IMR-90 (cell line): Measurements from ENCODE around the gene P2RX3. TPM values are rescaled to one million over a fixed set of nuclear protein-coding genes. Genes with fewer than 3 reads are reported as not detected.

Source experiments
- ATAC-seq: fragments of 200-7000 bp; cut with Tn5 transposase; 2 replicates; pipeline ENCODE4 v1.9.1; 2020; ENCODE audit warnings: low read depth, mild to moderate bottlenecking, moderate library complexity
- BruUV-seq: library from RNA; stranded (reverse); fragments of 400-500 nt; replicated peaks from 2 replicates; lab custom pipeline; 2021; lab: Mats Ljungman, UMichigan
- CTCF ChIA-PET: fragments of 300-600 bp; formaldehyde crosslinking; extraction: SDS; loops from one replicate; lab custom pipeline; 2021; ENCODE audit warnings: antibody characterized with exemption; lab: Yijun Ruan, JAX
- POLR2A ChIA-PET: fragments of 300-600 bp; sonication (Branson Sonifier 250); formaldehyde crosslinking; loops from one replicate; lab custom pipeline; 2022; ENCODE audit warnings: antibody characterized with exemption; ENCODE audit not compliant: unreplicated experiment; lab: Charles Lee
- DNase-seq: peaks from one replicate; pipeline ENCODE4 v3.0.0; 2013
- H2AFZ ChIP-seq: replicated peaks from 2 replicates; pipeline ENCODE3; 2013; ENCODE audit warnings: low read length, mild to moderate bottlenecking; ENCODE audit not compliant: poor library complexity
- H2AK5ac ChIP-seq: 2 replicates; pipeline ENCODE4 v1.6.1; 2013; ENCODE audit warnings: low read depth, low read length, inconsistent platforms
- H2AK9ac ChIP-seq: replicated peaks from 2 replicates; pipeline ENCODE3; 2013; ENCODE audit warnings: mild to moderate bottlenecking, low read depth, low read length, moderate library complexity; ENCODE audit not compliant: poor library complexity
- H2BK120ac ChIP-seq: 2 replicates; pipeline ENCODE4 v1.6.1; 2013; ENCODE audit warnings: low read depth, low read length, inconsistent platforms
- H2BK15ac ChIP-seq: 3 replicates; pipeline ENCODE4 v1.6.1; 2013; ENCODE audit warnings: low read depth, low read length, inconsistent platforms
- H2BK20ac ChIP-seq: 2 replicates; pipeline ENCODE4 v1.6.1; 2013; ENCODE audit warnings: low read depth, mild to moderate bottlenecking, inconsistent platforms, low read length, moderate library complexity
- H2BK5ac ChIP-seq: 2 replicates; pipeline ENCODE4 v1.6.1; 2013; ENCODE audit warnings: mild to moderate bottlenecking, low read depth, low read length, inconsistent platforms; ENCODE audit not compliant: poor library complexity, severe bottlenecking
- H3K14ac ChIP-seq: replicated peaks from 2 replicates; pipeline ENCODE4 v1.6.1; 2013; ENCODE audit warnings: low read depth, low read length, inconsistent platforms
- H3K18ac ChIP-seq: 2 replicates; pipeline ENCODE4 v1.6.1; 2013; ENCODE audit warnings: low read depth, low read length, control low read depth
- H3K23ac ChIP-seq: 2 replicates; pipeline ENCODE4 v1.6.1; 2013; ENCODE audit warnings: low read depth, low read length, inconsistent platforms
- H3K27ac ChIP-seq: 2 replicates; pipeline ENCODE4 v1.5.1; 2013; ENCODE audit warnings: mild to moderate bottlenecking, control low read depth, low read length; ENCODE audit not compliant: insufficient read depth
- H3K27me3 ChIP-seq: 2 replicates; pipeline ENCODE4 v1.6.1; 2013; ENCODE audit warnings: low read length; ENCODE audit not compliant: control insufficient read depth, insufficient read depth
- H3K36me3 ChIP-seq: 2 replicates; pipeline ENCODE4 v1.6.1; 2013; ENCODE audit warnings: low read length, mixed read lengths; ENCODE audit not compliant: control insufficient read depth, insufficient read depth
- H3K4ac ChIP-seq: 2 replicates; pipeline ENCODE4 v1.6.1; 2013; ENCODE audit warnings: low read depth, low read length, inconsistent platforms
- H3K4me1 ChIP-seq: 2 replicates; pipeline ENCODE4 v1.6.1; 2013; ENCODE audit warnings: low read length, mixed read lengths; ENCODE audit not compliant: control insufficient read depth, insufficient read depth
- H3K4me2 ChIP-seq: 2 replicates; pipeline ENCODE4 v1.6.1; 2013; ENCODE audit warnings: low read depth, mild to moderate bottlenecking, control low read depth, low read length, moderate library complexity
- H3K4me3 ChIP-seq: 2 replicates; pipeline ENCODE4 v1.5.1; 2013; ENCODE audit warnings: low read depth, mild to moderate bottlenecking, control low read depth, low read length, moderate library complexity; ENCODE audit not compliant: insufficient read depth
- H3K56ac ChIP-seq: 2 replicates; pipeline ENCODE4 v1.6.1; 2013; ENCODE audit warnings: low read length, inconsistent platforms; ENCODE audit not compliant: insufficient read depth; ENCODE audit errors: extremely low read depth
- H3K79me1 ChIP-seq, 2 experiments: 2 replicates each; pipeline ENCODE4 v1.6.1; 2013; ENCODE audit warnings: low read length in 2 of 2, inconsistent platforms in 1 of 2, low read depth in 1 of 2
- H3K9ac ChIP-seq: 2 replicates; pipeline ENCODE4 v1.6.1; 2013; ENCODE audit warnings: low read depth, low read length, control low read depth
- H3K9me1 ChIP-seq: 2 replicates; pipeline ENCODE4 v1.6.1; 2013; ENCODE audit warnings: low read length, inconsistent platforms; ENCODE audit not compliant: insufficient read depth
- H3K9me3 ChIP-seq: 2 replicates; pipeline ENCODE4 v1.6.1; 2013; ENCODE audit warnings: low read length; ENCODE audit not compliant: control insufficient read depth, insufficient read depth
- H4K20me1 ChIP-seq: 2 replicates; pipeline ENCODE4 v1.6.1; 2013; ENCODE audit warnings: low read length, inconsistent platforms; ENCODE audit not compliant: insufficient read depth
- H4K5ac ChIP-seq: 2 replicates; pipeline ENCODE4 v1.6.1; 2013; ENCODE audit warnings: mild to moderate bottlenecking, low read depth, low read length, control low read depth
- H4K8ac ChIP-seq, 2 experiments: 2 replicates each; pipeline ENCODE4 v1.6.1; 2013; ENCODE audit warnings: low read depth in 2 of 2, low read length in 2 of 2, control low read depth in 1 of 2, inconsistent platforms in 1 of 2
- H4K91ac ChIP-seq: 2 replicates; pipeline ENCODE4 v1.6.1; 2013; ENCODE audit warnings: low read depth, low read length, inconsistent platforms; ENCODE audit not compliant: insufficient read depth
- RAD21 ChIP-seq: IDR thresholded peaks from 2 replicates; pipeline ENCODE4 v1.6.1; 2012; ENCODE audit warnings: low read length, improper control_type of control experiment
- RCOR1 ChIP-seq: IDR thresholded peaks from 2 replicates; pipeline ENCODE4 v1.6.1; 2012; ENCODE audit warnings: mild to moderate bottlenecking, low read length, improper control_type of control experiment; ENCODE audit not compliant: insufficient replicate concordance
- SMC3 ChIP-seq: fragments of 150-350 bp; IDR thresholded peaks from 2 replicates; pipeline ENCODE4 v1.6.1; 2016; ENCODE audit warnings: low read depth, mild to moderate bottlenecking, antibody characterized with exemption, low read length, moderate library complexity
- WGBS, 2 experiments: methylation state at CpG; one replicate each; pipeline versions ENCODE4 v1.1.5 to v1.1.7; 2013; ENCODE audit warnings: missing lambda C conversion rate in 2 of 2; ENCODE audit not compliant: insufficient read length in 1 of 2; ENCODE audit errors: extremely low coverage in 2 of 2; 5-methylcytosine and 5-hydroxymethylcytosine counted together
- dilution Hi-C: fragments of 300-500 bp; cut with HindIII; formaldehyde crosslinking; loops from one replicate; pipeline ENCODE4 v1.14.3; 2018; ENCODE audit warnings: low sequenced_read_pairs; ENCODE audit not compliant: unreplicated experiment
- in situ Hi-C: fragments of 300-500 bp; cut with MboI; formaldehyde crosslinking; loops from 3 replicates; pipeline ENCODE4 v1.14.3; 2019; ENCODE audit warnings: low sequenced_read_pairs, inconsistent platforms, mixed read lengths
- intact Hi-C: fragments of 100-400 bp; cut with micrococcal nuclease; formaldehyde crosslinking; loops from 2 replicates; pipeline ENCODE4 v1.10.0; 2022
- polyA plus RNA-seq, 3 experiments: library from polyadenylated mRNA; depleted of rRNA; stranded (reverse); fragments of >200 nt; gene quantifications; 2 replicates each; pipeline ENCODE4 v1.2.3, GENCODE V29; 2012; ENCODE audit warnings: low replicate concordance in 1 of 3
- total RNA-seq: library from RNA; depleted of rRNA; stranded (reverse); fragments of >200 nt; gene quantifications from 2 replicates; pipeline ENCODE4 v1.2.3, GENCODE V29; 2012

The P2RX3 gene
- total and polyA plus RNA-seq, 2 of the 4 experiments (the other 2 are of a cell fraction): not detected

DNA sequence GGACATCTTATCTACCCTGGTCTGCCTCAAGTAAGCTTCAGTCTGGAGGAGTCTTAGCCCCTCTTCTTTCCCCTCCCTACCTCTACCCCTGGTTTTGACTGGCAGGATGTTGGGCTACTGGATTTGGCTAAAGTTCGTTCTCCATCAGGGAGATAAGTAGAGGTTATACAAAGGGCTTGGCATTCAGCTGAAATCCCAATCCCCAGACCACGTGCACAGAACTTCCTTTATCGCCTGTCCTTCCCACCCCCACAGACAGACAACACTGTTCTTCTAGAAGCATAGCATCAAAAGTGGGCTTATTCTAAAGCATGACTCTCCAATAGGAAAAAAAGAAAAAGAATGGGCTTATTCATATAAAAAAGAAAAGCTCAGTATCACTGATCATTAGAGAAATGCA lies 35.0 kb downstream of the P2RX3 start:
- dilution Hi-C loops: no loop called here
- H3K4me2 ChIP-seq: no peak overlapping the region

More for the DNA sequence above, 35.0 kb downstream of the P2RX3 start:
- H3K9ac ChIP-seq: no peak overlapping the region
- DNase-seq: no peak
- intact Hi-C loops: no loop called here
- no peak overlapping the region for H3K18ac ChIP-seq
- no peak for TF ChIP-seq SMC3
- no peak for TF ChIP-seq RCOR1
- TF ChIP-seq RAD21: no peak
- H3K4me3 ChIP-seq: no peak overlapping the region
- ATAC-seq: no peak
- H3K9me1 ChIP-seq: no peaks in the 10 kb centered on the region
- no peak overlapping the region for H4K5ac ChIP-seq
- H2AFZ ChIP-seq: no peak overlapping the region
- H2AK5ac ChIP-seq: no peak overlapping the region
- ChIA-PET CTCF (no interaction called here), POLR2A (no interaction called here)
- H3K56ac ChIP-seq: no peak overlapping the region
- H3K4me1 ChIP-seq: no peaks in the 10 kb centered on the region
- H3K36me3 ChIP-seq: no peaks in the 10 kb centered on the region
- H3K4ac ChIP-seq: no peak overlapping the region
- H4K8ac ChIP-seq: no peak overlapping the region
- H2BK5ac ChIP-seq: no peak overlapping the region
- no CpG with 5 or more reads among the region's 3 CpGs for WGBS, 2 experiments
- H2AK9ac ChIP-seq: no peak overlapping the region
- no peak overlapping the region for H2BK120ac ChIP-seq
- no peak overlapping the region for H3K14ac ChIP-seq
- H3K79me1 ChIP-seq: no peaks in the 10 kb centered on the region
- H2BK15ac ChIP-seq: no peak overlapping the region
- H2BK20ac ChIP-seq: no peak overlapping the region
- H4K91ac ChIP-seq: no peak overlapping the region
- H3K27me3 ChIP-seq: peaks cover 5% of the 10 kb centered on the region
- no peak overlapping the region for H3K23ac ChIP-seq
- H4K20me1 ChIP-seq: no peaks in the 10 kb centered on the region
- BruUV-seq: no TSS peak
- in situ Hi-C loops: loop anchor here (25.0 kb wide), 1 partner anchor 536 kb away; no protein-coding TSS in a partner anchor
- H3K9me3 ChIP-seq: no peaks in the 10 kb centered on the region
- H3K27ac ChIP-seq: no peak overlapping the region
